SK-N-SH (cell line): ENCODE data around the gene SH3GLB1. TPM values are rescaled to one million over a fixed set of nuclear protein-coding genes. Genes with fewer than 3 reads are reported as not detected.

ENCODE experiments used
- CTCF ChIA-PET: fragments of 300-600, 350-600 bp; formaldehyde crosslinking; extraction: SDS; loops from one replicate; lab custom pipeline; 2021; lab: Yijun Ruan, JAX
- POLR2A ChIA-PET: fragments of 350-600 bp; sonication (Branson Sonifier 250); formaldehyde crosslinking; extraction: SDS; loops from one replicate; lab custom pipeline; 2020; ENCODE audit warnings: antibody characterized with exemption, inconsistent platforms; lab: Yijun Ruan, JAX
- DNase-seq: peaks from one replicate; pipeline ENCODE4 v3.0.0; 2012
- H2AFZ ChIP-seq: fragments of 200-600 bp; sonication (generic); 2 replicates; pipeline ENCODE4 v1.8.1; 2016; ENCODE audit warnings: antibody characterized with exemption, mild to moderate bottlenecking, low read depth
- H3F3A ChIP-seq: fragments of 200-600 bp; sonication (generic); replicated peaks from 2 replicates; pipeline ENCODE3; 2016; ENCODE audit warnings: antibody characterized with exemption, mild to moderate bottlenecking; ENCODE audit not compliant: insufficient read depth
- H3K27ac ChIP-seq, 2 experiments: fragments of 200-500 bp in 1 of 2; fragments of 200-600 bp in 1 of 2; sonication (Bioruptor generic) in 1 of 2; sonication (generic), shearing (Covaris generic) in 1 of 2; 2 replicates each; pipeline versions ENCODE4 v1.5.1 to v1.6.1; 2014 to 2016; ENCODE audit warnings: low read depth in 2 of 2, inconsistent platforms in 1 of 2, low read length in 1 of 2, mild to moderate bottlenecking in 1 of 2, mixed read lengths in 1 of 2
- H3K27me3 ChIP-seq: fragments of 200-600 bp; sonication (generic), shearing (Covaris generic); 2 replicates; pipeline ENCODE4 v1.6.1; 2016; ENCODE audit warnings: mixed run types; ENCODE audit not compliant: insufficient read depth
- H3K36me3 ChIP-seq, 2 experiments: fragments of 200-500 bp in 1 of 2; fragments of 200-600 bp in 1 of 2; sonication (Bioruptor generic) in 1 of 2; sonication (generic) in 1 of 2; replicated peaks in 1 of 2; 2 replicates each; pipeline versions ENCODE3 to v1.5.1; 2014 to 2016; ENCODE audit warnings: low read length in 1 of 2, mild to moderate bottlenecking in 1 of 2; ENCODE audit not compliant: insufficient read depth in 2 of 2, control insufficient read depth in 1 of 2
- H3K4me1 ChIP-seq, 2 experiments: fragments of 200-500 bp in 1 of 2; fragments of 200-600 bp in 1 of 2; sonication (Bioruptor generic) in 1 of 2; sonication (generic), shearing (Covaris generic) in 1 of 2; 2 replicates each; pipeline versions ENCODE4 v1.5.1 to v1.6.1; 2014 to 2016; ENCODE audit warnings: low read depth in 1 of 2, low read length in 1 of 2, mixed run types in 1 of 2; ENCODE audit not compliant: insufficient read depth in 2 of 2, control insufficient read depth in 1 of 2
- H3K4me2 ChIP-seq: fragments of 200-600 bp; sonication (generic), shearing (Covaris generic); 2 replicates; pipeline ENCODE4 v1.6.1; 2017; ENCODE audit warnings: mixed run types
- H3K4me3 ChIP-seq, 2 experiments: fragments of 200-500 bp in 1 of 2; fragments of 200-600 bp in 1 of 2; sonication (Bioruptor generic) in 1 of 2; sonication (generic), shearing (Covaris generic) in 1 of 2; 2 replicates each; pipeline versions ENCODE4 v1.5.1 to v1.8.1; 2014 to 2016; ENCODE audit warnings: low read depth in 2 of 2, inconsistent platforms in 1 of 2, low read length in 1 of 2, mild to moderate bottlenecking in 1 of 2, mixed read lengths in 1 of 2, moderate library complexity in 1 of 2
- H3K79me2 ChIP-seq: fragments of 200-600 bp; sonication (generic); 2 replicates; pipeline ENCODE4 v1.8.1; 2017; ENCODE audit warnings: mild to moderate bottlenecking; ENCODE audit not compliant: insufficient read depth
- H3K9ac ChIP-seq: fragments of 200-600 bp; sonication (generic); 2 replicates; pipeline ENCODE4 v1.6.1; 2017; ENCODE audit warnings: mixed run types
- H3K9me2 ChIP-seq: fragments of 200-600 bp; sonication (generic); 2 replicates; pipeline ENCODE4 v1.6.1; 2017; ENCODE audit warnings: mixed run types
- H3K9me3 ChIP-seq: fragments of 200-600 bp; sonication (generic); 2 replicates; pipeline ENCODE4 v1.6.1; 2017; ENCODE audit warnings: mixed run types, mild to moderate bottlenecking, moderate library complexity
- H4K20me1 ChIP-seq: fragments of 200-600 bp; sonication (generic); 2 replicates; pipeline ENCODE4 v1.6.1; 2017; ENCODE audit warnings: mild to moderate bottlenecking, mixed run types; ENCODE audit not compliant: insufficient read depth
- CTCF ChIP-seq: fragments of 200-600 bp; sonication (generic); IDR thresholded peaks from 2 replicates; pipeline ENCODE4 v1.6.1; 2017; ENCODE audit warnings: antibody characterized with exemption, mild to moderate bottlenecking, moderate library complexity
- ELF1 ChIP-seq: IDR thresholded peaks from 2 replicates; pipeline ENCODE4 v1.4.0; 2012
- EP300 ChIP-seq, 2 experiments: IDR thresholded peaks; 2 replicates each; pipeline versions ENCODE4 v1.4.0 to v1.6.1; 2012; ENCODE audit warnings: borderline replicate concordance in 1 of 2, low read depth in 1 of 2, low read length in 1 of 2
- EZH2phosphoT487 ChIP-seq: fragments of 200-600 bp; sonication (generic); IDR thresholded peaks from 2 replicates; pipeline ENCODE4 v1.6.1; 2017; ENCODE audit warnings: low read depth, mixed run types, mild to moderate bottlenecking, antibody characterized with exemption, moderate library complexity, borderline replicate concordance
- FOSL2 ChIP-seq: IDR thresholded peaks from 2 replicates; pipeline ENCODE4 v1.4.0; 2012; ENCODE audit warnings: low read depth, mild to moderate bottlenecking, moderate library complexity, borderline replicate concordance
- FOXM1 ChIP-seq: IDR thresholded peaks from 2 replicates; pipeline ENCODE4 v1.4.0; 2012; ENCODE audit warnings: low read depth, mild to moderate bottlenecking
- GATA2 ChIP-seq: sonication (generic); formaldehyde crosslinking; IDR thresholded peaks from 2 replicates; pipeline ENCODE4 v1.5.0; 2020; ENCODE audit warnings: mild to moderate bottlenecking, missing genetic modification reagents
- IRF3 ChIP-seq: fragments of 150-350 bp; IDR thresholded peaks from 2 replicates; pipeline ENCODE4 v1.6.1; 2016; ENCODE audit warnings: mild to moderate bottlenecking, low read depth, low read length
- JUND ChIP-seq: IDR thresholded peaks from 2 replicates; pipeline ENCODE4 v1.4.0; 2012
- MEF2A ChIP-seq: IDR thresholded peaks from 2 replicates; pipeline ENCODE4 v1.4.0; 2012; ENCODE audit warnings: low read depth, borderline replicate concordance
- MXI1 ChIP-seq: IDR thresholded peaks from 2 replicates; pipeline ENCODE4 v1.6.1; 2012; ENCODE audit warnings: mild to moderate bottlenecking, low read depth, low read length, improper control_type of control experiment
- NRF1 ChIP-seq: IDR thresholded peaks from 2 replicates; pipeline ENCODE4 v1.6.1; 2012; ENCODE audit warnings: low read depth, mild to moderate bottlenecking, low read length
- PBX3 ChIP-seq: IDR thresholded peaks from 2 replicates; pipeline ENCODE4; 2012
- POLR2AphosphoS5 ChIP-seq: IDR thresholded peaks from 2 replicates; pipeline ENCODE4 v1.6.1; 2012; ENCODE audit warnings: low read depth, low read length
- RCOR1 ChIP-seq: fragments of 150-350 bp; IDR thresholded peaks from 2 replicates; pipeline ENCODE4 v1.6.1; 2017; ENCODE audit warnings: antibody characterized with exemption, low read length
- RFX5 ChIP-seq: IDR thresholded peaks from 2 replicates; pipeline ENCODE4 v1.6.1; 2012; ENCODE audit warnings: mild to moderate bottlenecking, improper control_type of control experiment, low read length
- RXRA ChIP-seq: IDR thresholded peaks from 2 replicates; pipeline ENCODE4 v1.4.0; 2012; ENCODE audit warnings: low read depth, mild to moderate bottlenecking, borderline replicate concordance
- SMC3 ChIP-seq: IDR thresholded peaks from 2 replicates; pipeline ENCODE4 v1.6.1; 2012; ENCODE audit warnings: low read depth, low read length, improper control_type of control experiment
- TAF1 ChIP-seq: IDR thresholded peaks from 2 replicates; pipeline ENCODE4 v1.6.1; 2012; ENCODE audit warnings: low read depth, mild to moderate bottlenecking, low read length, moderate library complexity, borderline replicate concordance
- YY1 ChIP-seq: IDR thresholded peaks from 2 replicates; pipeline ENCODE4 v1.4.0; 2012; ENCODE audit warnings: low read depth, mild to moderate bottlenecking
- WGBS: methylation state at CpG from one replicate; pipeline ENCODE4 v1.1.6; 2017; ENCODE audit warnings: low lambda C conversion rate; 5-methylcytosine and 5-hydroxymethylcytosine counted together
- polyA plus RNA-seq, 3 experiments: library from polyadenylated mRNA; depleted of rRNA; stranded (reverse); fragments of >200 nt; gene quantifications; 2 replicates each; pipeline ENCODE4 v1.2.3, GENCODE V29; 2012
- TF ChIP-seq, protein P1 (sequence below): IDR thresholded peaks from 2 replicates; pipeline ENCODE4 v1.4.0; 2012; ENCODE audit warnings: low read depth, borderline replicate concordance
- TF ChIP-seq, protein P2 (sequence below): fragments of 150-350 bp; IDR thresholded peaks from 2 replicates; pipeline ENCODE4 v1.6.1; 2017; ENCODE audit warnings: antibody characterized with exemption, low read length, low read depth, borderline replicate concordance

The SH3GLB1 gene
- 13.2 and 16.3 TPM in 2 replicates for polyA plus RNA-seq (2012; rRNA removed)
- 21.3 and 24.2 TPM in 2 replicates for polyA plus RNA-seq (2012; cell fraction: cytosol; rRNA removed)
- polyA plus RNA-seq (2012; cell fraction: nucleus; rRNA removed), result 8.8 and 19.4 TPM in 2 replicates

GRCh38 chr1:86704458-86704971, at the start of gene SH3GLB1:
Gene SH3GLB1, plus strand, starts transcription at chr1:86704576. Its CDS starts 324 bp downstream, at chr1:86704900.
- WGBS, result 1% methylated on average over 29 of the region's 71 CpGs
- DNase-seq, result peak; percentile 91
- TF ChIP-seq MEF2A (no peak), FOXM1 (0 out of 2 replicates have a peak, but pooled peaks have one; percentile 49), FOSL2 (no peak), IRF3 (no peak), EP300 (IDR thresholded peaks at IDR 0.05; ENCODE audit: borderline replicate concordance in 1 of 2, low read depth in 1 of 2, low read length in 1 of 2) (peak in 1 of 2 experiments; percentile 28; a peak in 1 of 4 replicates), RCOR1 (no peak), NRF1 (peak; percentile 30), GATA2 (peak; percentile 8; the same call in 1 of the 2 replicates), PBX3 (no peak), JUND (no peak), EZH2phosphoT487 (no peak), TAF1 (peak; percentile 34), YY1 (peak; percentile 35; the same call in 1 of the 2 replicates), MXI1 (peak; percentile 38; the same call in 1 of the 2 replicates), RFX5 (0 out of 2 replicates have a peak, but pooled peaks have one; percentile 40), CTCF (peak; percentile 88), ELF1 (0 out of 2 replicates have a peak, but pooled peaks have one; percentile 47), POLR2AphosphoS5 (peak; percentile 75), SMC3 (peak; percentile 42), RXRA (no peak)
- TF ChIP-seq, protein P1, sequence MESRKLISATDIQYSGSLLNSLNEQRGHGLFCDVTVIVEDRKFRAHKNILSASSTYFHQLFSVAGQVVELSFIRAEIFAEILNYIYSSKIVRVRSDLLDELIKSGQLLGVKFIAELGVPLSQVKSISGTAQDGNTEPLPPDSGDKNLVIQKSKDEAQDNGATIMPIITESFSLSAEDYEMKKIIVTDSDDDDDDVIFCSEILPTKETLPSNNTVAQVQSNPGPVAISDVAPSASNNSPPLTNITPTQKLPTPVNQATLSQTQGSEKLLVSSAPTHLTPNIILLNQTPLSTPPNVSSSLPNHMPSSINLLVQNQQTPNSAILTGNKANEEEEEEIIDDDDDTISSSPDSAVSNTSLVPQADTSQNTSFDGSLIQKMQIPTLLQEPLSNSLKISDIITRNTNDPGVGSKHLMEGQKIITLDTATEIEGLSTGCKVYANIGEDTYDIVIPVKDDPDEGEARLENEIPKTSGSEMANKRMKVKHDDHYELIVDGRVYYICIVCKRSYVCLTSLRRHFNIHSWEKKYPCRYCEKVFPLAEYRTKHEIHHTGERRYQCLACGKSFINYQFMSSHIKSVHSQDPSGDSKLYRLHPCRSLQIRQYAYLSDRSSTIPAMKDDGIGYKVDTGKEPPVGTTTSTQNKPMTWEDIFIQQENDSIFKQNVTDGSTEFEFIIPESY, result peak; percentile 79; the same call in 1 of the 2 replicates
- TF ChIP-seq, protein P2, sequence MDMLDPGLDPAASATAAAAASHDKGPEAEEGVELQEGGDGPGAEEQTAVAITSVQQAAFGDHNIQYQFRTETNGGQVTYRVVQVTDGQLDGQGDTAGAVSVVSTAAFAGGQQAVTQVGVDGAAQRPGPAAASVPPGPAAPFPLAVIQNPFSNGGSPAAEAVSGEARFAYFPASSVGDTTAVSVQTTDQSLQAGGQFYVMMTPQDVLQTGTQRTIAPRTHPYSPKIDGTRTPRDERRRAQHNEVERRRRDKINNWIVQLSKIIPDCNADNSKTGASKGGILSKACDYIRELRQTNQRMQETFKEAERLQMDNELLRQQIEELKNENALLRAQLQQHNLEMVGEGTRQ, result no peak

More at GRCh38 chr1:86704458-86704971, at the start of gene SH3GLB1:
- Histone ChIP-seq H3K27ac (peak within 1 kb of the TSS; percentile 89 to 93), H3K27me3 (no peaks in the 10 kb centered on the region), H2AFZ (peak within 1 kb of the TSS; percentile 91), H3K4me1 (peaks cover 0 to 8% of the 10 kb centered on the region in 2 experiments; a peak in 2 of 4 replicates), H3K36me3 (peaks cover 2 to 12% of the 10 kb centered on the region in 2 experiments), H3F3A (peaks cover 12% of the 10 kb centered on the region), H4K20me1 (peaks cover 40% of the 10 kb centered on the region), H3K9me2 (no peaks in the 10 kb centered on the region), H3K9me3 (no peaks in the 10 kb centered on the region), H3K9ac (peak within 1 kb of the TSS; percentile 91), H3K79me2 (peaks cover 46% of the 10 kb centered on the region), H3K4me3 (peak within 1 kb of the TSS; percentile 84 to 92), H3K4me2 (peak within 1 kb of the TSS; percentile 74)
- CTCF ChIA-PET, result interaction anchor here (0.6 to 4.3 kb wide), 36 partner anchors 9 to 385 kb away, joined by 3 to 101 read pairs (median 5); partner anchors contain the start of gene ODF2L
- POLR2A ChIA-PET, result interaction anchor here (1.0 to 1.7 kb wide), 5 partner anchors 9 to 308 kb away, joined by 3 to 5 read pairs (median 3); partner anchors contain the start of genes HS2ST1, ODF2L and SELENOF
